Activated CD8-positive, alpha-beta memory T cell treated with anti-CD3 and anti-CD28 coated beads, Interleukin-2, amount 50 U/mL, for 48 hours (primary cell): Measurements from ENCODE around the gene MYO1E.

Experiments
- DNase-seq: peaks from one replicate; pipeline ENCODE4 v3.0.0-alpha.2; 2020

MYO1E gene

GRCh38 chr15:59221511-59222505 is 150.9 kb downstream of the MYO1E start:
- no peak for DNase-seq

GRCh38 chr15:59218710-59219109 is 154.0 kb downstream of the MYO1E start:
- DNase-seq, result no peak

GRCh38 chr15:59217876-59218498 is 154.7 kb downstream of the MYO1E start:
- no peak for DNase-seq

- no peak for DNase-seq
Observed at GRCh38 chr15:59216911-59217310, 155.8 kb downstream of the MYO1E start.

GRCh38 chr15:59210186-59210585 is 162.5 kb downstream of the MYO1E start:
- no peak for DNase-seq

- DNase-seq, result no peak
Observed at GRCh38 chr15:59208613-59209249, 163.9 kb downstream of the MYO1E start.

GRCh38 chr15:59206623-59207183 is 166.0 kb downstream of the MYO1E start, which contains the start of gene LDHAL6B:
LDHAL6B (plus strand) TSS chr15:59206843; CDS start chr15:59206941, 98 bp downstream.
- DNase-seq, result no peak

GRCh38 chr15:59205839-59206622 is 166.6 kb downstream of the MYO1E start:
- DNase-seq, result no peak

- no peak for DNase-seq
Observed at GRCh38 chr15:59203657-59204056, 169.0 kb downstream of the MYO1E start.

- no peak for DNase-seq
Observed at GRCh38 chr15:59203008-59203407, 169.7 kb downstream of the MYO1E start.

- no peak for DNase-seq
Observed at GRCh38 chr15:59200560-59200959, 172.1 kb downstream of the MYO1E start.

- no peak for DNase-seq
Observed at GRCh38 chr15:59199626-59200465, 172.8 kb downstream of the MYO1E start.

- DNase-seq, result no peak
Observed at GRCh38 chr15:59197454-59197853, 175.2 kb downstream of the MYO1E start.

- DNase-seq, result no peak
Observed at GRCh38 chr15:59196416-59196815, 176.3 kb downstream of the MYO1E start.

- DNase-seq, result no peak
Observed at GRCh38 chr15:59194639-59195325, 177.9 kb downstream of the MYO1E start.

GRCh38 chr15:59191855-59192237 is 180.8 kb downstream of the MYO1E start:
- DNase-seq, result no peak

- DNase-seq, result no peak
Observed at GRCh38 chr15:59190291-59190690, 182.4 kb downstream of the MYO1E start.

GRCh38 chr15:59189241-59189640 is 183.4 kb downstream of the MYO1E start:
- no peak for DNase-seq

- no peak for DNase-seq
Observed at GRCh38 chr15:59186501-59186900, 186.2 kb downstream of the MYO1E start.

- no peak for DNase-seq
Observed at GRCh38 chr15:59185725-59186124, 186.9 kb downstream of the MYO1E start.
